Activated naive CD4-positive, alpha-beta T cell treated with anti-CD3 and anti-CD28 coated beads, Interleukin-2, amount 10 ng/mL, durations not matched to agents 7 days and 5 days (primary cell): ENCODE measurements around the gene LRRC30.
"Not testable (repeated sequence)": the region's sequence is repeated elsewhere in the genome, so short reads cannot be mapped to it uniquely, and the experiment has no call there.

Experiments used
- CTCF ChIA-PET: fragments of 350-600 bp; sonication (Branson Sonifier 250); formaldehyde crosslinking; loops from one replicate; lab custom pipeline; 2021; ENCODE audit warnings: antibody characterized with exemption; lab: Charles Lee
- DNase-seq: peaks from one replicate; pipeline ENCODE4 v3.0.0-alpha.2; 2020
- H3K27ac Mint-ChIP-seq: one replicate; pipeline ENCODE4 v1.8.0; 2021; ENCODE audit warnings: mild to moderate bottlenecking, moderate library complexity, mixed read lengths
- H3K27me3 Mint-ChIP-seq: one replicate; pipeline ENCODE4 v1.8.0; 2021; ENCODE audit warnings: mild to moderate bottlenecking, mixed read lengths
- H3K36me3 Mint-ChIP-seq: one replicate; pipeline ENCODE4 v1.8.0; 2021; ENCODE audit warnings: mixed read lengths
- H3K4me1 Mint-ChIP-seq: one replicate; pipeline ENCODE4 v1.8.0; 2021; ENCODE audit warnings: mixed read lengths
- H3K4me3 Mint-ChIP-seq: one replicate; pipeline ENCODE4 v1.8.0; 2021; ENCODE audit warnings: mild to moderate bottlenecking, moderate library complexity, mixed read lengths
- H3K9me3 Mint-ChIP-seq: one replicate; pipeline ENCODE4 v1.8.0; 2021; ENCODE audit warnings: mixed read lengths

LRRC30 gene

DNA sequence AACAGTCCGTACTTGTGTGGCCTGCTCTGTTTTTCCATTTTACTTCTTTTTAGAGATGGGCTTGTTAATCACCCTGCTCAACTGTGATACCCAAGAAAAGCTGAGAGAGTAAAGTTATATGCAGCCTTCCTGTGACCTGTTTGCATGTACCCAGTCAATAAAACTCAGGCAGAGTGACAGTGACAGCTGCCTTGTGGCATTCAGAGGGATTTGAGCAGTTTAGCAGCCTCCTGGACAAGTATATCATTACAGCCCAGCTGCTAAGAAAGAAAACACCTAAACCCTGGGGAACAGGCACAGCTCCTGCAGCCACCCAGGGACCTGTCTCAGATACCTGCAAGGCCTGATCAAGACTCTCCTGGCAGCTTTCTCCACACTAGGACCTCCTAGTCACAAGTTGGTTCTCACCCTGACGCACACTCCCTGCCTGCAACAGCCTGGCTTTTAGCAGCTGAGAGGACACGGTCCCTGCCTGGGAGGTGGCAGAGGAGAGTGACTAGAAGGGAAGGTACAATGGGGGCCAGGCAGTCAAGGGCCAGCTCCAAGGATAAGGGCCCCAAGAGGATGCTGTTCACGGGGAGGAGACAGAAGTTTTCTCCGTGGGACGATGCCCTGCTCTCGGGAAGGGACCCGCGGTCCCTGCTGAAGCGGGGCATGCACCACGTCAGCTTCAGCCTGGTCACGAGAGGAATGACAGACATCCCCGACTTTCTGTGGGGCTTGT is at the start of gene LRRC30:
Gene LRRC30, plus strand, starts transcription at position 464 of the 724 bp plus-strand sequence. Its CDS starts 50 bp downstream, at position 514.
- CTCF ChIA-PET, result no interaction called here
- no peak within 1 kb of the TSS for H3K4me3 Mint-ChIP-seq
- H3K4me1 Mint-ChIP-seq, result no peaks in the 10 kb centered on the region
- no peak for DNase-seq
- no peaks in the 10 kb centered on the region for H3K27me3 Mint-ChIP-seq
- no peaks in the 10 kb centered on the region for H3K9me3 Mint-ChIP-seq
- no peak within 1 kb of the TSS for H3K27ac Mint-ChIP-seq
- H3K36me3 Mint-ChIP-seq, result no peaks in the 10 kb centered on the region

DNA sequence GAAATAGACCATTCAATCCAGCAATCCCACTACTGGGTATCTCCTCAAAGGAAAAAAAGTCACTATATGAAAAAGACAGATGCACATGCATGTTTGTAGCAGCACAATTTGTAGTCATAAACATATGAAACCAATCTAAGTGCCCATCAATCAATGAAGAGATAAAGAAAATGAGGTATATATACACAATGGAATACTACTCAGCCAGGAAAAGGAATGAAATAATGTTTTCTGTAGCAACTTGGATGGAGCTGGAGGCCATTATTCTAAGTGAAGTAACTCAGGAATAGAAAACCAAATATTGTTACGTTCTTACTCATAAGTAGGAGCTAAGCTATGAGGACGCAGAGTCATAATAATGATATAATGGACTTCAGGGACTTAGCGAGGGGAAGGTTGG is 45.2 kb upstream of the LRRC30 start:
- Mint-ChIP-seq H3K4me3 (no peak overlapping the region), H3K36me3 (no peaks in the 10 kb centered on the region), H3K9me3 (peaks cover 15% of the 10 kb centered on the region), H3K27ac (no peak overlapping the region), H3K27me3 (no peaks in the 10 kb centered on the region), H3K4me1 (no peaks in the 10 kb centered on the region)
- DNase-seq, result no peak
- CTCF ChIA-PET, result no interaction called here

- Mint-ChIP-seq H3K4me3 (no peak overlapping the region), H3K9me3 (peaks cover 7% of the 10 kb centered on the region), H3K4me1 (no peaks in the 10 kb centered on the region), H3K27ac (no peak overlapping the region), H3K36me3 (no peaks in the 10 kb centered on the region), H3K27me3 (no peaks in the 10 kb centered on the region)
- no peak for DNase-seq
- CTCF ChIA-PET, result no interaction called here
Measured at GRCh38 chr18:7190547-7191156, 40.2 kb upstream of the LRRC30 start.

- DNase-seq, result no peak
- Mint-ChIP-seq H3K27me3 (no peaks in the 10 kb centered on the region), H3K9me3 (peaks cover 5% of the 10 kb centered on the region), H3K27ac (no peak overlapping the region), H3K4me3 (no peak overlapping the region), H3K36me3 (no peaks in the 10 kb centered on the region), H3K4me1 (no peaks in the 10 kb centered on the region)
- CTCF ChIA-PET, result no interaction called here
Measured at GRCh38 chr18:7191736-7192135, 39.2 kb upstream of the LRRC30 start.

GRCh38 chr18:7195266-7195665 is 35.6 kb upstream of the LRRC30 start:
- Mint-ChIP-seq H3K27me3 (no peaks in the 10 kb centered on the region), H3K4me1 (no peaks in the 10 kb centered on the region), H3K36me3 (no peaks in the 10 kb centered on the region), H3K9me3 (peaks cover 9% of the 10 kb centered on the region), H3K27ac (no peak overlapping the region), H3K4me3 (no peak overlapping the region)
- CTCF ChIA-PET, result no interaction called here
- DNase-seq, result no peak

- Mint-ChIP-seq H3K27me3 (no peaks in the 10 kb centered on the region), H3K4me1 (no peaks in the 10 kb centered on the region), H3K27ac (no peak overlapping the region), H3K9me3 (peaks cover 9% of the 10 kb centered on the region), H3K4me3 (no peak overlapping the region), H3K36me3 (no peaks in the 10 kb centered on the region)
- DNase-seq, result no peak
- CTCF ChIA-PET, result no interaction called here
Measured at GRCh38 chr18:7196421-7196820, 34.5 kb upstream of the LRRC30 start.

DNA sequence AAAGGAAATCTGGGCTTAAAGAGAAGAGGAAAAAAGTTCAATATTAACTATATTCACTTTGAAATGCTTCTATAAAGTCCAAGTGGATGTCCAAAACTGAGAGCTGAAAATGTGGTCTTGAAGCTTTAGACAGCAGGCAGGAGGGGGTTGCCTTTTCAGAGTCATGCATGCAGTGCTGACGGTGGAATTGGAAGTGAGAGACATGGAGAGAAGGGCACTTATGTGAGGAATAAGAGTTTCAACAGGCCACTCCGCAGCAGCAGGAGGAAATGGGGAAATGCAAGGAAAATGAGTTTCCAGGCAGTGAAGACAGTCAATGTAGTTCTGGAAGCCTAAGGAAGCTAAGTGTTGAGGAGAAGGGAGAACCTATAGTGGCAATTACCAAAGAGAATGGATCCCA is 33.0 kb upstream of the LRRC30 start:
- Mint-ChIP-seq H3K36me3 (no peaks in the 10 kb centered on the region), H3K4me3 (no peak overlapping the region), H3K4me1 (no peaks in the 10 kb centered on the region), H3K27ac (no peak overlapping the region), H3K27me3 (no peaks in the 10 kb centered on the region), H3K9me3 (peaks cover 7% of the 10 kb centered on the region)
- CTCF ChIA-PET, result no interaction called here
- DNase-seq, result no peak

GRCh38 chr18:7198326-7198725 is 32.6 kb upstream of the LRRC30 start:
- Mint-ChIP-seq H3K27me3 (no peaks in the 10 kb centered on the region), H3K27ac (no peak overlapping the region), H3K9me3 (peaks cover 10% of the 10 kb centered on the region), H3K4me3 (no peak overlapping the region), H3K36me3 (no peaks in the 10 kb centered on the region), H3K4me1 (no peaks in the 10 kb centered on the region)
- no peak for DNase-seq
- CTCF ChIA-PET, result no interaction called here

DNA sequence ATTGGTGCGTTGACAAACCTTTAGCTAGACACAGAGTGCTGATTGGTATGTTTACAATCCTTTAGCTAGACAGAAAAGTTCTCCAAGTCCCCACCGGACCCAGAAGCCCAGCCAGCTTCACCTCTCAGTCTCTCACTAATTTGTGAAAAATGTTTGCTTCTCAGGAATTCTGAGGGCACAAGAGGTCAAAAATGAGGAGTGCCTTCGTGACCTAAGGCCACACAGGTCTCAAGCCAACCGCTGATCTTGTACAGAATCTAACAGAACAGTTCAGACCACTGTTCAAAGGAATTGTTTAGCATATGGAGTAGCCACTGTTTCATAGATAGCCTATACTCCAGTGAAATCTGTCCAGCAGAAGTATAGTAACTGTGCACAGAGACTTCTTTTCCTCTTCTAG is 29.8 kb upstream of the LRRC30 start:
- H3K9me3 Mint-ChIP-seq, result peaks cover 6% of the 10 kb centered on the region
- no peak for DNase-seq
- no peaks in the 10 kb centered on the region for H3K36me3 Mint-ChIP-seq
- H3K27me3 Mint-ChIP-seq, result no peaks in the 10 kb centered on the region
- H3K27ac Mint-ChIP-seq, result no peak overlapping the region
- CTCF ChIA-PET, result interaction anchor here (0.6 kb wide), 1 partner anchor 79 kb away, joined by 3 read pairs; no protein-coding TSS in a partner anchor
- no peak overlapping the region for H3K4me3 Mint-ChIP-seq
- no peaks in the 10 kb centered on the region for H3K4me1 Mint-ChIP-seq

DNA sequence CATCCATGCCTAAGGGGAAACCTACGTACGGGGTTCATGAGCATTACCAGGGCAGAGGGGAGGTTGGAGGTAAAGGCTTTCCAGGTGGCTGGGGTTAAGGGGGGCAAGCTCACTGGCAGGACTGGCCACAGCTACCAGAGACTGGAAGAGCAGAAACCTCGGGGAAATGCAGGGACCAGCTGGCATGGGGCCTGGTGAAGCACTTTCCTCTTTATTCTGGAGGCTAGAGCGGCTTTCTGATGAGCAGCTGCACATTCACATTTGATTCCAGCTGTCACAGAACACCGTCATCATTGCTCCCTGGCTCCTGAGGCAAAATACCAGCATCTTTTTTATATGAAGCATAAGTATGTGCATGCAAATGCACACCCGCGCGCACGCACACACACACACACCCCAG is 28.7 kb upstream of the LRRC30 start:
- DNase-seq, result no peak
- Mint-ChIP-seq H3K9me3 (peaks cover 4% of the 10 kb centered on the region), H3K4me3 (no peak overlapping the region), H3K27me3 (no peaks in the 10 kb centered on the region), H3K27ac (no peak overlapping the region), H3K36me3 (no peaks in the 10 kb centered on the region), H3K4me1 (no peaks in the 10 kb centered on the region)
- CTCF ChIA-PET, result no interaction called here

DNA sequence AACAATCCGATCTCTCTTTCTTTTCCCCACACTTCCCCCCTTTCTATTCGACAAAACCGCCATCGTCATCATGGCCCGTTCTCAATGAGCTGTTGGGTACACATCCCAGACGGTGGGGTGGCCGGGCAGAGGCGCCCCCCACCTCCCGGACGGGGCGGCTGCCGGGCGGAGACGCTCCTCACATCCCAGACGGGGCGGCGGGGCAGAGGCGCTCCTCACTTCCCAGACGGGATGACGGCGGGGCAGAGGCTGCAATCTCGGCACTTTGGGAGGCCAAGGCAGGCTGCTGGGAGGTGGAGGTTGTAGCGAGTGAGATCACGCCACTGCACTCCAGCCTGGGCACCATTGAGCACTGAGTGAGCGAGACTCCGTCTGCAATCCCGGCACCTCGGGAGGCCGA is 27.3 kb upstream of the LRRC30 start:
- H3K27me3 Mint-ChIP-seq, H3K4me3 Mint-ChIP-seq, H3K4me1 Mint-ChIP-seq, H3K36me3 Mint-ChIP-seq, CTCF ChIA-PET, H3K27ac Mint-ChIP-seq, H3K9me3 Mint-ChIP-seq, DNase-seq: not testable (repeated sequence)

- H3K27ac Mint-ChIP-seq, result no peak overlapping the region
- no peaks in the 10 kb centered on the region for H3K4me1 Mint-ChIP-seq
- no peaks in the 10 kb centered on the region for H3K36me3 Mint-ChIP-seq
- no peak overlapping the region for H3K4me3 Mint-ChIP-seq
- DNase-seq, result no peak
- CTCF ChIA-PET, result no interaction called here
- peaks cover 3% of the 10 kb centered on the region for H3K9me3 Mint-ChIP-seq
- no peaks in the 10 kb centered on the region for H3K27me3 Mint-ChIP-seq
Measured at GRCh38 chr18:7205346-7205745, 25.5 kb upstream of the LRRC30 start.

DNA sequence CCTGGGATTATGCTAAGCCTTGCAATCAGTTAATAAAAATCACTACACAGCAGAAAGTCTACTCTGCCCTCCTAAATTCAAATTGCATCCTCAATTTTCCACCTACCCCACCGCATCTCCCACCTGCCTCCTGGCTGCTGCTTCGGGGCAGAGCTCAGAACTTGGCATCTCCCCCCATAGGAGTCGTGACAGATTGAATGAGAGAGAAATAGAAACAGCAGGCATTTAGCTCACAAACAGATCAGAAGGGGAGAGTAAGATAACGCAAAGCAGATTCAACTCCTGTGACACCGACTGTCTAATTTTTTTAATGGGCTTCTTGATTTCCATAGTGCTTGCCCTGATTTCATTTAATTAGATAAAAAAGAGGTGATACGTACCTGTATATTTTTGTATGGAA is 24.7 kb upstream of the LRRC30 start:
- H3K4me3 Mint-ChIP-seq, result no peak overlapping the region
- peaks cover 3% of the 10 kb centered on the region for H3K9me3 Mint-ChIP-seq
- no peak for DNase-seq
- no peaks in the 10 kb centered on the region for H3K4me1 Mint-ChIP-seq
- no peaks in the 10 kb centered on the region for H3K27me3 Mint-ChIP-seq
- H3K36me3 Mint-ChIP-seq, result no peaks in the 10 kb centered on the region
- no peak overlapping the region for H3K27ac Mint-ChIP-seq
- CTCF ChIA-PET, result no interaction called here

DNA sequence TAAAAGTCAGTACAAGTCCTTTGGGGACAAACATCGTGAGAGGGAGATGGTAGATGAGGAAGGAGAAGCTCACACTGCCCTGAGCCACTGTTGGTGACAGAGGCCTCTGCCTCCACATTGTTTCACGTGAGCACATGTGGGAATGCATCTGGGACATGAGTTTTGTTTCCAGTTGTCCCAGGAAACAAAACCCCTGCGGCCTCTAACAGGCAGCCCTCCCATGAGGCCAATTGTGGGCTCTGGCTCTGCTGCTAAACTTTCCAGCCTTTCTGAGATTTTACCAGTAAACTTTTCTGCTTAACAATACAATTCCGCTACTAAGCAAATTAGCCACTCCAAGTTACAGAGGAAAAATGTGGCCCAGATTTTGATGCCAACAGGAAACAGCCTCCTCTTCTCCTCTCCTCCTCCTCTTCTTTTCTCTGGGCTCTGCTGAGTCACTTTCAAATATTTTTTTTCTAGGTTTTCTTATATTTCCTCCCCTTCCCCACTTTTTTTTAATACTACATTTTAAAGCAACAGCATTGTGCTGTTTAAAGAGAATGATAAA is 23.4 kb upstream of the LRRC30 start:
- Mint-ChIP-seq H3K36me3 (no peaks in the 10 kb centered on the region), H3K9me3 (peaks cover 3% of the 10 kb centered on the region), H3K27ac (no peak overlapping the region), H3K4me3 (no peak overlapping the region), H3K4me1 (no peaks in the 10 kb centered on the region), H3K27me3 (no peaks in the 10 kb centered on the region)
- no peak for DNase-seq
- CTCF ChIA-PET, result no interaction called here
